Measurements from ENCODE around the gene AQP6. TPM values are rescaled to one million over a fixed set of nuclear protein-coding genes. Genes with fewer than 3 reads are reported as not detected.

The AQP6 gene
- total and polyA plus RNA-seq, 8 donors = 0.06 to 0.31 (median 0.14) TPM; not detected in 4

GRCh38 chr12:49942921-49943624 lies 29.7 kb upstream of the AQP6 start:
- no peak for TF ChIP-seq CTCF (IDR thresholded peaks at IDR 0.05)
- intact Hi-C loops (cut with DNase I) = no loop called here
- Histone ChIP-seq H3K4me1 (peaks cover 0 to 3% (median 0%) of the 10 kb centered on the region in 3 donors), H3K27ac (no peak overlapping the region), H3K27me3 (no peaks in the 10 kb centered on the region), H3K9me3 (no peaks in the 10 kb centered on the region), H3K36me3 (no peaks in the 10 kb centered on the region), H3K4me3 (no peak overlapping the region)
- DNase-seq = no peak
- 79 to 80% methylated on average over 14 of the region's 14 CpGs for WGBS, 2 donors
- no peak for ATAC-seq
- FAIRE-seq = no peak

GRCh38 chr12:49943625-49943960 lies 29.2 kb upstream of the AQP6 start:
- Histone ChIP-seq H3K36me3 (no peaks in the 10 kb centered on the region), H3K27ac (no peak overlapping the region), H3K4me1 (peaks cover 0 to 3% (median 0%) of the 10 kb centered on the region in 3 donors), H3K27me3 (no peaks in the 10 kb centered on the region), H3K4me3 (no peak overlapping the region), H3K9me3 (no peaks in the 10 kb centered on the region)
- no peak for ATAC-seq
- WGBS, 2 donors = 72 to 79% methylated on average over 1 of the region's 1 CpG
- TF ChIP-seq CTCF (IDR thresholded peaks at IDR 0.05) = no peak
- no peak for DNase-seq
- FAIRE-seq = no peak
- intact Hi-C loops (cut with DNase I) = no loop called here

GRCh38 chr12:49944046-49944445 lies 28.7 kb upstream of the AQP6 start:
- Histone ChIP-seq H3K9me3 (no peaks in the 10 kb centered on the region), H3K4me1 (peaks cover 0 to 3% (median 0%) of the 10 kb centered on the region in 3 donors), H3K4me3 (no peak overlapping the region), H3K27me3 (no peaks in the 10 kb centered on the region), H3K27ac (no peak overlapping the region), H3K36me3 (no peaks in the 10 kb centered on the region)
- DNase-seq (no peak), FAIRE-seq (no peak), ATAC-seq (no peak)
- 72 to 79% methylated on average over 5 of the region's 5 CpGs for WGBS, 2 donors
- no peak for TF ChIP-seq CTCF (IDR thresholded peaks at IDR 0.05)
- intact Hi-C loops (cut with DNase I) = no loop called here

GRCh38 chr12:49944718-49945117 lies 28.0 kb upstream of the AQP6 start:
- DNase-seq (no peak), FAIRE-seq (no peak), ATAC-seq (no peak)
- Histone ChIP-seq H3K36me3 (no peaks in the 10 kb centered on the region), H3K4me3 (no peak overlapping the region), H3K27ac (no peak overlapping the region), H3K9me3 (no peaks in the 10 kb centered on the region), H3K4me1 (peaks cover 0 to 3% (median 0%) of the 10 kb centered on the region in 3 donors), H3K27me3 (no peaks in the 10 kb centered on the region)
- WGBS, 2 donors = 91 to 92% methylated on average over 3 of the region's 3 CpGs
- intact Hi-C loops (cut with DNase I) = no loop called here
- TF ChIP-seq CTCF (IDR thresholded peaks at IDR 0.05) = no peak

- Histone ChIP-seq H3K36me3 (no peaks in the 10 kb centered on the region), H3K9me3 (no peaks in the 10 kb centered on the region), H3K27me3 (no peaks in the 10 kb centered on the region), H3K27ac (no peak overlapping the region), H3K4me3 (peak overlapping the region in 1 of 4 donors; percentile 6), H3K4me1 (peaks cover 0 to 3% (median 0%) of the 10 kb centered on the region in 3 donors)
- DNase-seq (peak in 5 of 6 donors; percentile 63 to 96 (median 84)), ATAC-seq (peak; percentile 95 to 98 (median 97)), FAIRE-seq (no peak)
- peak; percentile 72 to 84 (median 76) for TF ChIP-seq CTCF (IDR thresholded peaks at IDR 0.05)
- intact Hi-C loops (cut with DNase I) = no loop called here
- WGBS, 2 donors = 11 to 19% methylated on average over 28 of the region's 28 CpGs
Measured at GRCh38 chr12:49945394-49946080, 27.2 kb upstream of the AQP6 start.
